GDM1 (cell line): ENCODE data around the gene IKZF3.

Experiments used
- DNase-seq: peaks from one replicate; lab custom pipeline; 2025; lab: John Stamatoyannopoulos, UW

IKZF3 gene

GRCh38 chr17:39816272-39816671 lies 47.8 kb downstream of the IKZF3 start:
- DNase-seq = no peak

- no peak for DNase-seq
Measured at GRCh38 chr17:39814497-39814896, 49.6 kb downstream of the IKZF3 start.

GRCh38 chr17:39813631-39814030 lies 50.5 kb downstream of the IKZF3 start:
- DNase-seq = no peak

- no peak for DNase-seq
Measured at GRCh38 chr17:39812466-39812865, 51.6 kb downstream of the IKZF3 start.

- no peak for DNase-seq
Measured at GRCh38 chr17:39810939-39811728, 53.0 kb downstream of the IKZF3 start.

GRCh38 chr17:39809221-39809620 lies 54.9 kb downstream of the IKZF3 start:
- no peak for DNase-seq

- DNase-seq = no peak
Measured at GRCh38 chr17:39808409-39808997, 55.6 kb downstream of the IKZF3 start.

GRCh38 chr17:39804839-39805238 lies 59.3 kb downstream of the IKZF3 start:
- no peak for DNase-seq

GRCh38 chr17:39801055-39801454 lies 63.1 kb downstream of the IKZF3 start:
- no peak for DNase-seq

GRCh38 chr17:39800540-39800939 lies 63.6 kb downstream of the IKZF3 start:
- DNase-seq = no peak

- DNase-seq = no peak
Measured at GRCh38 chr17:39799395-39799794, 64.7 kb downstream of the IKZF3 start.

- DNase-seq = no peak
Measured at GRCh38 chr17:39794249-39794970, 69.7 kb downstream of the IKZF3 start.

GRCh38 chr17:39793301-39793872 lies 70.7 kb downstream of the IKZF3 start:
- no peak for DNase-seq

GRCh38 chr17:39792526-39793221 lies 71.4 kb downstream of the IKZF3 start:
- no peak for DNase-seq

- DNase-seq = no peak
Measured at GRCh38 chr17:39791111-39791992, 72.8 kb downstream of the IKZF3 start.

GRCh38 chr17:39787743-39788484 lies 76.2 kb downstream of the IKZF3 start:
- DNase-seq = no peak

- DNase-seq = no peak
Measured at GRCh38 chr17:39787041-39787440, 77.1 kb downstream of the IKZF3 start.

GRCh38 chr17:39782980-39783379 lies 81.1 kb downstream of the IKZF3 start:
- DNase-seq = no peak

- DNase-seq = no peak
Measured at GRCh38 chr17:39782481-39782880, 81.6 kb downstream of the IKZF3 start.

- DNase-seq = no peak
Measured at GRCh38 chr17:39781861-39782213, 82.3 kb downstream of the IKZF3 start.
